Measurements from ENCODE around the gene DOCK4.

Gene DOCK4

DNA sequence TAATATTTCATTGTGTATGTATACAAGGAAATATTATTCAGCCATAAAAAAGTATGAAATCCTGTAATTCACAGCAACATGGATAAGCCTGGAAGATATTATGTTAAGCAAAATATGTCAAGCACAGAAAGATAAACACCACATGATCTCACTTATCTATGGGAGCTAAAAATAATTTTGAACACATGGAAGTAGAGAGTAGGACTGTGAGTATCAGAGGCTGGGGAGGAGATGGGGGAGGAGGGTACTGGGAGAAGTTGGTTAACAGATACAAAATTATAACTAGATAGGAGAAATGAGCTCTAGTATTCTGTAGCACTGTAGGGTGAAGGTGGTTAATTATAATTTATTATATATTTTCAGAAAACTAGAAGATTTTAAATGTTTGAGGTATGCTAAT is 132.7 kb downstream of the DOCK4 start:
- TF ChIP-seq TAF1 (IDR thresholded peaks at IDR 0.05; ENCODE audit: low read depth) (no peak), TEAD4 (IDR thresholded peaks at IDR 0.05) (no peak), REST (IDR thresholded peaks at IDR 0.05; ENCODE audit: low read depth) (no peak), TCF12 (IDR thresholded peaks at IDR 0.05; ENCODE audit: low read depth) (no peak)

- TF ChIP-seq, protein P1, sequence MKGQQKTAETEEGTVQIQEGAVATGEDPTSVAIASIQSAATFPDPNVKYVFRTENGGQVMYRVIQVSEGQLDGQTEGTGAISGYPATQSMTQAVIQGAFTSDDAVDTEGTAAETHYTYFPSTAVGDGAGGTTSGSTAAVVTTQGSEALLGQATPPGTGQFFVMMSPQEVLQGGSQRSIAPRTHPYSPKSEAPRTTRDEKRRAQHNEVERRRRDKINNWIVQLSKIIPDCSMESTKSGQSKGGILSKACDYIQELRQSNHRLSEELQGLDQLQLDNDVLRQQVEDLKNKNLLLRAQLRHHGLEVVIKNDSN (IDR thresholded peaks at IDR 0.05) = no peak
- TF ChIP-seq YY1 (IDR thresholded peaks at IDR 0.05; ENCODE audit: low read depth) = no peak
- TF ChIP-seq TAF1 (IDR thresholded peaks at IDR 0.05; ENCODE audit: low read depth) = no peak
- TF ChIP-seq ZBTB7A (IDR thresholded peaks at IDR 0.05; ENCODE audit: low read depth) = no peak
- no peak for TF ChIP-seq EP300 (IDR thresholded peaks at IDR 0.05; ENCODE audit: borderline replicate concordance)
These were observed 133.5 kb downstream of the DOCK4 start for GRCh38 chr7:112072541-112073245.

DNA sequence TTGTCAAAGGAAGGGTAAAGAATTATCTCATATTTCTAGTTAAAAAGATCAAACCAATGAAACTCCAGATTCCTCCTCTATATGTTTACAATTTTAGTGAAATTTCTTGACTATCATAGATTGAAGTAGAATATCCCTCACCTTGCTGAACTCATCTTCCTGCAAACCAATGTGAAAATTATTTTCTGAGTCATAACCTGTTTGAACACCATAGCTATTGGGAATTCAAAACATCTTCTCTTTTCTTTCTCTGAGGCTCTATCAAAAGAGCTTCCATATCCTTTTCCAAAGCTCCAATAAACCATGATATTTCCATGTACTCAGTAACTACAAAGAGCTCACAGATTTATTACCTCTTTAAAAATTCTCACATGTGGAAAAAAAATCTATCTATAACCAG is 134.3 kb downstream of the DOCK4 start:
- TF ChIP-seq FOXM1 (IDR thresholded peaks at IDR 0.05; ENCODE audit: borderline replicate concordance, low read depth) (no peak), CEBPB (IDR thresholded peaks at IDR 0.05) (no peak), TAF1 (IDR thresholded peaks at IDR 0.05; ENCODE audit: low read depth) (no peak), RAD21 (IDR thresholded peaks at IDR 0.05; ENCODE audit: low read depth) (no peak), ZBTB7A (IDR thresholded peaks at IDR 0.05; ENCODE audit: low read depth) (no peak), NFIC (IDR thresholded peaks at IDR 0.05) (no peak), EGR1 (IDR thresholded peaks at IDR 0.05) (no peak), CREB1 (IDR thresholded peaks at IDR 0.05; ENCODE audit: low read depth) (no peak), TEAD4 (IDR thresholded peaks at IDR 0.05) (no peak), TCF12 (IDR thresholded peaks at IDR 0.05; ENCODE audit: low read depth) (no peak)
- TF ChIP-seq, protein P1 (IDR thresholded peaks at IDR 0.05) = no peak
- TF ChIP-seq, protein P2, sequence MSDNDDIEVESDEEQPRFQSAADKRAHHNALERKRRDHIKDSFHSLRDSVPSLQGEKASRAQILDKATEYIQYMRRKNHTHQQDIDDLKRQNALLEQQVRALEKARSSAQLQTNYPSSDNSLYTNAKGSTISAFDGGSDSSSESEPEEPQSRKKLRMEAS (IDR thresholded peaks at IDR 0.05) = no peak

- TF ChIP-seq RAD21 (IDR thresholded peaks at IDR 0.05; ENCODE audit: low read depth) = no peak
- no peak for TF ChIP-seq EGR1 (IDR thresholded peaks at IDR 0.05)
- no peak for TF ChIP-seq CEBPB (IDR thresholded peaks at IDR 0.05)
- no peak for TF ChIP-seq TCF12 (IDR thresholded peaks at IDR 0.05; ENCODE audit: low read depth)
- no peak for TF ChIP-seq TEAD4 (IDR thresholded peaks at IDR 0.05)
These were observed 135.4 kb downstream of the DOCK4 start for GRCh38 chr7:112070674-112071256.

DNA sequence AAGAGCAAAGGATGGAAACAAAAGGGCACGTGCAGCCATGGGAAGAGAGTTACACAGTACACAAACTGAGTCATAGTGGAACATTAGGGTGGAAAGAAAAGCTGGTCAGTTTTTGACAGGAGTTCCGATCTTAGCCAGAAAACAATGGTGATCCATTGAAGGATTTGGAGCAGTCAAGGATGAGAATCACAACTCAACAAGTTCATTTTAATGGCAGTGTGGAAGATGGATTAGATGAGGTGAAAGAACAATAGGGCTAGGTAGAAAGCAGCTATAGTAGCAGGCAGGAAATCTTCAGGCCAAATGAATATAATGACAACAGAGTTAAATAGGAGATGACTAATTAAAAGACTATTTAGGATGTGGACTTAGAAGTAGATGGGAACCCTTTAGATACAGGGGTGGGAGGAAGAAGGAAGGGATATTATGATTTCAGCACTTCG is 136.3 kb downstream of the DOCK4 start:
- no peak for TF ChIP-seq RAD21 (IDR thresholded peaks at IDR 0.05; ENCODE audit: low read depth)
- TF ChIP-seq, protein P2 (IDR thresholded peaks at IDR 0.05) = no peak
- TF ChIP-seq EP300 (IDR thresholded peaks at IDR 0.05; ENCODE audit: borderline replicate concordance) = no peak

DNA sequence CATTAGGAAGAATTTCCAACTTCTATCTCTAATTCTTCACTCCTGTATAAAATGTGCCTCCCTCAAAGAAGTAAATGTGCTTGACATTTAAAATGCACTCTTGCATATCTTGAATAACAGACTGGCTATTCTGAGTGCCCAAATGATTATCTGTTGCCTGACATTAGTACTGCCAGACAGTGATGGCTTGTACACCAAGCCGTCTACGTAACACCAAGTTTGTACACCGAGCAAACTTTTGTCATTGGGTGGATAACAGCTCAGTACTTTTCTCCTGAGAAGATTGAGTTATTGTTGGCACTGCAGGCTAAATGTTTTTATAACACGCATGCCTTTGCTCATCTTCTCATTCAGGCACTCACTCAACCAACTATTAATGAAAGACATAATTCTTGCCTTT is 137.2 kb downstream of the DOCK4 start:
- TF ChIP-seq NFIC (IDR thresholded peaks at IDR 0.05) (no peak), YY1 (IDR thresholded peaks at IDR 0.05; ENCODE audit: low read depth) (no peak), TEAD4 (IDR thresholded peaks at IDR 0.05) (no peak), RAD21 (IDR thresholded peaks at IDR 0.05; ENCODE audit: low read depth) (no peak), CREB1 (IDR thresholded peaks at IDR 0.05; ENCODE audit: low read depth) (no peak), TAF1 (IDR thresholded peaks at IDR 0.05; ENCODE audit: low read depth) (no peak), REST (IDR thresholded peaks at IDR 0.05; ENCODE audit: low read depth) (no peak), ZBTB7A (IDR thresholded peaks at IDR 0.05; ENCODE audit: low read depth) (no peak), TCF12 (IDR thresholded peaks at IDR 0.05; ENCODE audit: low read depth) (no peak), CEBPB (IDR thresholded peaks at IDR 0.05) (no peak), EGR1 (IDR thresholded peaks at IDR 0.05) (no peak), EP300 (IDR thresholded peaks at IDR 0.05; ENCODE audit: borderline replicate concordance) (no peak), FOXM1 (IDR thresholded peaks at IDR 0.05; ENCODE audit: borderline replicate concordance, low read depth) (no peak)
- TF ChIP-seq, protein P1 (IDR thresholded peaks at IDR 0.05) = no peak
- TF ChIP-seq, protein P2 (IDR thresholded peaks at IDR 0.05) = no peak
